ENCODE measurements around the gene DLG5.

DLG5 gene

GRCh38 chr10:77817541-77817940 lies 109.0 kb downstream of the DLG5 start:
- no peak for DNase-seq

- no peak for DNase-seq
Measured at GRCh38 chr10:77816311-77816710, 110.2 kb downstream of the DLG5 start.

GRCh38 chr10:77812741-77813140 lies 113.8 kb downstream of the DLG5 start:
- no peak for DNase-seq

- DNase-seq: no peak
Measured at GRCh38 chr10:77811831-77812430, 114.6 kb downstream of the DLG5 start.

- no peak for DNase-seq
Measured at GRCh38 chr10:77810446-77811335, 115.9 kb downstream of the DLG5 start.

GRCh38 chr10:77809336-77809735 lies 117.2 kb downstream of the DLG5 start:
- DNase-seq: no peak

- DNase-seq: no peak
Measured at GRCh38 chr10:77807706-77808105, 118.8 kb downstream of the DLG5 start.

- no peak for DNase-seq
Measured at GRCh38 chr10:77806511-77807157, 119.9 kb downstream of the DLG5 start.

- DNase-seq: no peak
Measured at GRCh38 chr10:77805676-77806075, 120.9 kb downstream of the DLG5 start.

- DNase-seq: no peak
Measured at GRCh38 chr10:77804371-77804770, 122.2 kb downstream of the DLG5 start.

GRCh38 chr10:77801474-77802161 lies 124.9 kb downstream of the DLG5 start:
- DNase-seq: peak; percentile 12 to 21

- no peak for DNase-seq
Measured at GRCh38 chr10:77800738-77801266, 125.8 kb downstream of the DLG5 start.

- DNase-seq: no peak
Measured at GRCh38 chr10:77800320-77800719, 126.2 kb downstream of the DLG5 start.

- no peak for DNase-seq
Measured at GRCh38 chr10:77799352-77799751, 127.2 kb downstream of the DLG5 start.

GRCh38 chr10:77798940-77799339 lies 127.6 kb downstream of the DLG5 start:
- no peak for DNase-seq

GRCh38 chr10:77796311-77796915 lies 130.1 kb downstream of the DLG5 start:
- DNase-seq: no peak

- no peak for DNase-seq
Measured at GRCh38 chr10:77795426-77796055, 131.0 kb downstream of the DLG5 start.

- DNase-seq: no peak
Measured at GRCh38 chr10:77794256-77795142, 132.1 kb downstream of the DLG5 start.

GRCh38 chr10:77793831-77794230 lies 132.7 kb downstream of the DLG5 start:
- DNase-seq: no peak

- no peak for DNase-seq
Measured at GRCh38 chr10:77792155-77792554, 134.4 kb downstream of the DLG5 start.

GRCh38 chr10:77791506-77791905 lies 135.0 kb downstream of the DLG5 start:
- no peak for DNase-seq
